IMR-90 (cell line): ENCODE data around the gene BCL2L13.

Experiments
- BHLHE40 ChIP-seq: fragments of 150-350 bp; IDR thresholded peaks from 2 replicates; pipeline ENCODE4 v1.6.1; 2016; ENCODE audit warnings: mild to moderate bottlenecking, low read depth, low read length
- POLR2A ChIP-seq: IDR thresholded peaks from 2 replicates; pipeline ENCODE4 v1.6.1; 2012; ENCODE audit warnings: mild to moderate bottlenecking, low read depth, low read length
- TF ChIP-seq, protein P1 (sequence below): conservative IDR thresholded peaks from 2 replicates; pipeline ENCODE4 v1.5.1; 2012; ENCODE audit warnings: mild to moderate bottlenecking, low read depth, low read length, improper control_type of control experiment

DNA sequence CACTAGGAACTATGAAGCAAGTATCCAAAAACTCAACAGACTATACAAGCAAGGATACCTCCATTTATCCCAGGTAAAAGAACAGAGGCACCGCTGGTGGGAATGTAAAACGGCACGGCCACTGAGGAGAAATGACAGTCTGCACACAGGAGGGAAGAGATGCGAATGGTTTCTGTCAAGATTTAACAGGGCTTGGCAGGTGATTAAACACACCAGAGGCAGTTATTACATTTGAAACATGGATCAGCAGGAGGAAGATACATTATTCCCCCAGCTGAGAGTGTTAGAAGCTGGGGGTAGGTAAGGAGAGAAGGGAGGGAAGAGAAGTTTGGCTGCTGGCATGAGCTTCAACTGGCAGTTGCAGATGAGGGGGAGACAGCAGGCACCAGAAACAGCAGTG is 40.2 kb upstream of the BCL2L13 start:
- TF ChIP-seq, protein P1, sequence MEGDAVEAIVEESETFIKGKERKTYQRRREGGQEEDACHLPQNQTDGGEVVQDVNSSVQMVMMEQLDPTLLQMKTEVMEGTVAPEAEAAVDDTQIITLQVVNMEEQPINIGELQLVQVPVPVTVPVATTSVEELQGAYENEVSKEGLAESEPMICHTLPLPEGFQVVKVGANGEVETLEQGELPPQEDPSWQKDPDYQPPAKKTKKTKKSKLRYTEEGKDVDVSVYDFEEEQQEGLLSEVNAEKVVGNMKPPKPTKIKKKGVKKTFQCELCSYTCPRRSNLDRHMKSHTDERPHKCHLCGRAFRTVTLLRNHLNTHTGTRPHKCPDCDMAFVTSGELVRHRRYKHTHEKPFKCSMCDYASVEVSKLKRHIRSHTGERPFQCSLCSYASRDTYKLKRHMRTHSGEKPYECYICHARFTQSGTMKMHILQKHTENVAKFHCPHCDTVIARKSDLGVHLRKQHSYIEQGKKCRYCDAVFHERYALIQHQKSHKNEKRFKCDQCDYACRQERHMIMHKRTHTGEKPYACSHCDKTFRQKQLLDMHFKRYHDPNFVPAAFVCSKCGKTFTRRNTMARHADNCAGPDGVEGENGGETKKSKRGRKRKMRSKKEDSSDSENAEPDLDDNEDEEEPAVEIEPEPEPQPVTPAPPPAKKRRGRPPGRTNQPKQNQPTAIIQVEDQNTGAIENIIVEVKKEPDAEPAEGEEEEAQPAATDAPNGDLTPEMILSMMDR, result no peak
- no peak for TF ChIP-seq BHLHE40
- no peak for TF ChIP-seq POLR2A
